T-helper 17 cell (primary cell): Measurements from ENCODE around the gene ZNF726. TPM values are rescaled to one million over a fixed set of nuclear protein-coding genes. Genes with fewer than 3 reads are reported as not detected.

ENCODE experiments used
- total RNA-seq, 4 donors: library from RNA in 2 of 4; stranded (reverse) in 2 of 4; gene quantifications; one replicate each; pipeline ENCODE4 v1.2.3 and lab custom pipeline; 2022 to 2026

The ZNF726 gene
- total RNA-seq, 2 donors from 2014 or later, result 2.8 to 3.3 TPM

Other genes starting within 250 kb of the ZNF726 start
- 10 to 100 TPM; 17.7 to 19.5 TPM for gene ZNF675, start 227.7 kb upstream of the ZNF726 start, total RNA-seq
- 1 to 10 TPM; 1.5 to 1.9 TPM for gene ZNF681, start 156.0 kb upstream of the ZNF726 start, total RNA-seq
- 10 to 100 TPM in 1 of 2 donors, 1 to 10 TPM in 1; 8.4 to 12.0 TPM for gene ZNF254, start 172.3 kb downstream of the ZNF726 start, total RNA-seq